Stimulated activated CD4-positive, alpha-beta T cell treated with anti-CD3 and anti-CD28 coated beads, Interleukin-2, amount 100 ng/mL, for 48 hours (primary cell): Measurements from ENCODE around the gene PRF1.
"Not testable (repeated sequence)": the region's sequence is repeated elsewhere in the genome, so short reads cannot be mapped to it uniquely, and the experiment has no call there.

ENCODE experiments used
- DNase-seq, 2 donors: peaks; one replicate each; pipeline ENCODE4 v3.0.0-alpha.2; 2020

PRF1 gene

DNA sequence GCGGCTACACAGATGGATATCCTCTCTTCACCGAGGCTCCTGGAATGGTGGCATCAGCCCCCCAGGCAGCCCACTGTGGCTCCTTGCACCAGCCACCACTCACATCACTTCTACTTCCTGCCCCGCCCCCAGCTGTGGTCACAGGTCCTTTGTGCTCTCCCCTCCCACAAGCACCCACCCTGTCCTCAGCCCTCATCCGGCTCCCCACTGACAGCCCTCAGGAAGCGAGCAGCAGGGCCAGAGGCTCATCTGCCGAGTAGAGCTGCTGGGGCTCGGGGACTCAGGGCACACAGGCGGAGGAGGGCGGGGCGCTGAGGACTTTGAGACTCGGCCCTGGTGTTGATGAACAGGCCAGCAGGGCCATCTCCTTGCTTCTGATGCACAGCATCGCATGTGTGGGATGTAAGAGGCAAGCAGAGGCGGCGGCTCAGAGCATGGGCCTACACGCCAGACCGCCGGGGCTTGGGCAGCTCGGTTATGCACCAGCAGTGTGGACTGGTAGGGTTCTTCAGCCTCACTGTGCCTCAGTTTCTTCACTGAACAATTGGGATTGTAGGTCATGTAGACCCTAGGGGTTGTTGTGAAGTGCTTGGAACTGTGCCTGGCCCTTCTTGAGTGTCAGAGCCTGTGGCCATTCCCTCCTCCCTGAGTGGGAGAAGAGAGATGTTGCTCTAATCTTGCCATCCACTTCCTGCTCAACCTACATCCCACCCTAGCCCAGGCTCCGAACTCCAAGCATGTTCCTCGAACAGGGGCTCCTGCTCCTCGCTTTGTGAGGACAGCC, at the start of gene PRF1:
TSS of gene PRF1 (minus strand) at position 77 of the 784 bp plus-strand sequence. CDS start 1,839 bp downstream, outside the sequence.
- DNase-seq = peak; percentile 42 to 60

DNA sequence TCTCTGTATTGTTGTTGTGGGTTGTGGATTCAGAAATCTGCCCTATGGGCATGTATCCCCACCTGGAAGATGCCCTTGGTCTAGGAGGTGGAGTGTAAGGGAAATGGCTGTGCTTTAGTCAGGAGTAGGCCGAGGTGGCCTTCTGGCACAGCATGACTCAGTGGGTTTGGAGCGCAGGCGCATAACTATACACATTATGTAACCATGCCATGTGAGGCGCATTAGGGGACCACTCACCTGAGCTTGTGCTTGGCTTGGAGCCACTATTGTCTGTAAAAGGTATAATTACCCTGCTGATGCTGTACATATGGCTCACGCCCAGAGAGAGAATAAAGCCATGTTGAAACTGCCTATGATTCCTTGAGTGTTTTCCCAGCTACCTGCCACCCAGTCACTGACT, 49.1 kb upstream of the PRF1 start:
- no peak for DNase-seq

DNA sequence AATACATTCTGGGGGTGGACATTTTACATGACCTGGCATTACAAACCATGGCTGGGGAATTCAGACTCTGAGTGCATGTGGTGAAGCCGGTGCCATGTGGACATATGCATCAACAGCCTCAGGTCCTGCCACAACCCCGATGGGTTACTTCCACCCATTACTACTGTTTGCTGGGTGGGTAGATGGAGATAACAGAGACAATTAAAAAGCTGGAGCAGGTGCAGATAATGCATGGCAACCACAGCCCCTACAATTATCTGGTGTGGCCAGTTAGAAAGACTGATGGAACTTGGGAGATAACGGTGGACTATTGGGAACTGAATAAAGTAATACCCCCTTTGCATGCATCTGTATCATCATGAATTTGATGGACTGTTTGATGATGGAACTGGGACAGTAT, 48.2 kb upstream of the PRF1 start:
- DNase-seq = no peak

DNA sequence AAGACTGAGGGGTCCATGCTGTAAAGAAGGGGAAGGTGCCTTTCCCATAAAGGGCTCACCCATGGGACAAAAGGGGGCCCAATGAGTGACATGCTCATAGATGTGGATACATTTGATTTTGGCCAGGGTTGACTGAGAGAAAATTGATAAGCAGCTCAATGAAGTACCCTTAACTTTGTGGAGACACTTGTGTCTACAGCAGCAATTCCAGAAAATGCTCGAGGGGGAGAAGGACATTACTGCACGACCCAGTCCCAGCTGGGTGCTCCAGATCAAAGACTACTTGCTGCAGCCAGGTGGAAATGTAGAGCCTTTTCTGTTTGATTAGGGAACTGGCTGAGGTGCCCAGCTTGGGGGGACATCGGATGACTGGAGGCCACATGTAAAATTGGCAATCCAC, 47.6 kb upstream of the PRF1 start:
- DNase-seq = no peak

DNA sequence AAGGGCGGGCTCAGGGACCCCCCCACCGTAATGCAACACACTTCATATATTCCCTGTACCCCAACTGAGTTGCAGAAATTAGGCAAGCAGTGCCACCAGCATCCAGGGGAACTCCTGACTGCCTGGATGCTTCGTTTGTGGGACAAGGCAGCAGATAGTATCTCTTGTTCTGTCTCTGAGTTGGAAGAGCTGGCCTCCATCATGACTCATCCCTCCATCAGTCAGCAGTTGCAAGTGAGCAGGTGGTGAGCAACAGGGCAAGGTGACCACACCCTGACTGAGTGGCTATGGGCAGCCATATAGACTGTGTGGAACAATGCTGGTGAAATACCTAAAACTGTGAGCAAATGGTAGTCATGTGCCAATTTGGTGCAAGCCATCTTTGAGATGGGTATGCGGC, 47.0 kb upstream of the PRF1 start:
- no peak for DNase-seq

DNA sequence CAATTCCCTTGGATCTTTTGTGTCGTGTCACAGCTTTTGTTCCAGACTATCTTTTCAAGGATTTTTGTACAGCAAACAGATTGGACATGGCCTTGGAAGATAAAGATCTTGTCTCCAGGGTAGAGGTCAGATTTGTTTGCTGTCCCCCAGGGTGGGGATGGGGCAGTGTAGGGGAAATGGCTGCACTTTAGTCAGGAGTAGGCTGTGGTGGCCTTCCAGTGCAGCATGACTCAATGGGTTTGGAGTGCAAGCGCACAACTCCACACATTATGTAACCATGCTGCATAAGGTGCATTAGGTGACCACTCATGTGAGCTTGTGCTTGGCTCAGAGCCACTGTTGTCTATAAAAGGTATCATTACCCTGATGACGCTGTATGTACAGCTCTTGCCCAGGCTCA, 45.9 kb upstream of the PRF1 start:
- DNase-seq = no peak

DNA sequence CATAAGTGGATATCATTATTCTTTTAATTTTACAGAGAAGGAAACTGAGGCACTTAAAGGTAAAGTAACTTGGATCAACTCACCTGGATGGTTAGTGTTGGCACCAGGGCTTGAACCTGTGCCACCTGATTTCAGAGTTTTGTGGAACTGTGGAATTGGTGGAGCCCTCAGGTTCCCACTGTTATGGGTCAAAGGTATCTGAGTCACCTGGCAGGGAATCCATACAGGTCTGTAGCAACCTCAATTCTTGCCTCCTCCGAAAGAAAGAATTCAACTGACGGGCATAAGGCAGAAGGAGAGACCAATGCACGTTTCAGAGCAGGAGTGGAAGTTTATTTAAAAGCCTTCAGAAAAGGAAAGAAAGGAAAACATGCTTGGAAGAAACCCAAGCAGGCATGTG, 44.5 kb upstream of the PRF1 start:
- DNase-seq = no peak

DNA sequence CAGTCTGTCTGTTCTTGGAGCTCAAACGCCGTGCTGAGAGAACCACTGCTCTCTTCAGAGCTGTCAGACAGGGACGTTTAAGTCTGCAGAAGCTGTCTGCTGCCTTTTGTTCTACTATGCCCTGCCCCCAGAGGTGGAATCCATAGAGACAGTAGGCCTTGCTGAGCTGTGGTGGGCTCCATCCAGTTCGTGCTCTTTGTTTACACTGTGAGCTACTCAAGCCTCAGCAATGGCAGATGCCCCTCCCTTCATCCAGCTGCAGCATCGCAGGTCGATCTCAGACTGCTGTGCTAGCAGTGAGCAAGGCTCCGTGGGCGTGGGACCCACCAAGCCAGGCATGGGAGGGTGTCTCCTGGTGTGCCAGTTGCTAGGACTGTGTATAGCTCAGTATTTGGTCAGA, 42.4 kb upstream of the PRF1 start:
- DNase-seq = not testable (repeated sequence)

DNA sequence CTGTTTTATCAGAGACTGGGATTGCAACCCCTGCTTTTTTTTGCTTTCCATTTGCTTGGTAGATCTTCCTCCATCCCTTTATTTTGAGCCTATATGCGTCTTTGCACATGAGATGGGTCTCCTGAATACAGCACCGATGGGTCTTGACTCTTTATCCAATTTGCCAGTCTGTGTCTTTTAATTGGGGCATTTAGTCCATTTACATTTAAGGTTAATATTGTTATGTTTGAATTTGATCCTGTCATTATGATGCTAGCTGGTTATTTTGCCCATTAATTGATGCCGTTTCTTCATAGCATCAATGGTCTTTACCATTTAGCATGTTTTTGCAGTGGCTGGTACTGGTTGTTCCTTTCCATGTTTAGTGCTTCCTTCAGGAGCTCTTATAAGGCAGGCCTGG, 40.7 kb upstream of the PRF1 start:
- DNase-seq = not testable (repeated sequence)

DNA sequence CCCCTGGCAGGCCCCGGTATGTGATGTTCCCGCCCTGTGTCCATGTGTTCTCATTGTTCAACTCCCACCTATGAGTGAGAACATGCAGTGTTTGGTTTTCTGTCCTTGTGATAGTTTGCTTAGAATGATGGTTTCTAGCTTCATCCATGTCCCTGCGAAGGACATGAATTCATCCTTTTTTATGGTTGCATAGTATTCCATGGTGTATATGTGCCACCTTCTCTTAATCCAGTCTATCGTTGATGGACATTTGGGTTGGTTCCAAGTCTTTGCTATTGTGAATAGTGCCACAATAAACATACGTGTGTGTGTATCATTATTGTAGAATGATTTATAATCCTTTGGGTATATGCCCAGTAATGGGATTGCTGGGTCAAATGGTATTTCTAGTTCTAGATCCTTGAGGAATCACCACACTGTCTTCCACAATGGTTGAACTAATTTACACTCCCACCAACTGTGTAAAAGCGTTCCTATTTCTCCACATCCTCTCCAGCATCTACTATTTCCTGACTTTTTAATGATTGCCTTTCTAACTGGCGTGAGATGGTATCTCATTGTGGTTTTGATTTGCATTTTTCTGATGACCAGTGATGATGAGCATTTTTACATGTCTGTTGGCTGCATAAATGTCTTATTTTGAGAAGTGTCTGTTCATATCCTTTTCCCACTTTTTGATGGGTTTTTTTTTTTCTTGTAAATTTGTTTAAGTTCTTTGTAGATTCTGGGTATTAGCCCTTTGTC, 37.3 kb upstream of the PRF1 start:
- not testable (repeated sequence) for DNase-seq

DNA sequence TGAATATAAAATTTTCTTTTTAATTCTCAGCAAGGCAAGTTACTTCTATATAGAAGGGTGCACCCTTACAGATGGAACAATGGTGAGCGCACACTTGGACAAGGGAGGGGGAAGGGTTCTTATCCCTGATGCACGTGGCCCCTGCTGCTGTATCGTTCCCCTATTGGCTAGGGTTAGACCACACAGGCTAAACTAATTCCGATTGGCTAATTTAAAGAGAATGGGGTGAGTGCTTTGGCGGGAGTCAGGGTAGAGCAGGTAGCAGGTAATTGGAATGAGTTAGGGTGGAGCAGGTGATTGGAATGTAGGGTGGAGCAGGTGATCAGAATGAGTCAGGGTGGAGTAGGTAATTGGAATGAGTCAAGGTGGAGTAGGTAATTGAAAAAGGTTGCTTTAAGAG, 32.0 kb upstream of the PRF1 start:
- DNase-seq = not testable (repeated sequence)

DNA sequence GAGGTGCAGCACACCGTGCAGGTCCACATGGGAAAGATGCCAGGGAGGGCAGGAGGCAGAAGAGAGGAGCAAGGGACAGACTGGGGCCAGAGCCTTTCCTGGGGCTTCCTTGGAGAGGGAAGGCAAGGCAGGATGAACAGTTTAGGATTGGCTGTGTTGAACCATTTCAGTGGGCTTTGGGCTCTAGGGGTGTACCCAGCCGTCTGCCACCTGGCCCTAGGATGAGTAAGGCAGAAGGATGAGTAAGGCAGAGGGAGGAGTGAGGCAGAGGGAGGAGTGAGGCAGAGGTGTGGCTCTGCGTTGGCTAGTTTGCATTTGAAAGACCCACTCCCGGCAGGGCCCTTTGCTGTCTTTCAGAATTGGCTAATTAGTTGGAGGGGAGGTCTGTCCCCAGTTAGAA, 31.5 kb upstream of the PRF1 start:
- no peak for DNase-seq

DNA sequence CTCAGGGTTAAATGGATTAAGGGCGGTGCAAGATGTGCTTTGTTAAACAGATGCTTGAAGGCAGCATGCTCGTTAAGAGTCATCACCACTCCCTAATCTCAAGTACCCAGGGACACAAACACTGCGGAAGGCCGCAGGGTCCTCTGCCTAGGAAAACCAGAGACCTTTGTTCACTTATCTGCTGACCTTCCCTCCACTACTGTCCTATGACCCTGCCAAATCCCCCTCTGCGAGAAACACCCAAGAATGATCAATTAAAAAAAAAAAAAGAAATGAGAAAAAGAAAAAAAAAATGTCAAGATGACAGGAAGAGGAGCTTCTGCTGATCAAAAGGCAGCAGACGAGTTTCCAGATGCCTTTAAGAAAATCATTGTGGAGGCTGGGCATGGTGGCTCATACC, 29.2 kb upstream of the PRF1 start:
- DNase-seq = not testable (repeated sequence)

DNA sequence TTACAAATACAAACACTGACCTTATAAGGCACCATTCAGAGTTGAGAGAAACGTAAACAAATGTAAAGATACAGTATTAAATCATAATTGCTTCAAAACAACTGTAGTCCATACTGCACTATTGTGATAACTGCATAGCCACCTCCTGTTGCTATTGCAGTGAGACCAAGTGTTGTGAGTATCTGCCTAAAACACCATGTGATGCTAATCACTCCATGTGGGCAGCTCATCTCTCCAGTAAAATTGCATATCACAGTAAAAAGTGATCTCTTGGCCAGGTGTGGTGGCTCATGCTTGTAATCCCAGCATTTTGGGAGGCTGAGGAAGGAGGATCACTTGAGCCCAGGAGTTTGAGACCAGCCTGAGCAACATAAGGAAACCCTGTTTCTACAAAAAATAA, 26.8 kb upstream of the PRF1 start:
- no peak for DNase-seq

DNA sequence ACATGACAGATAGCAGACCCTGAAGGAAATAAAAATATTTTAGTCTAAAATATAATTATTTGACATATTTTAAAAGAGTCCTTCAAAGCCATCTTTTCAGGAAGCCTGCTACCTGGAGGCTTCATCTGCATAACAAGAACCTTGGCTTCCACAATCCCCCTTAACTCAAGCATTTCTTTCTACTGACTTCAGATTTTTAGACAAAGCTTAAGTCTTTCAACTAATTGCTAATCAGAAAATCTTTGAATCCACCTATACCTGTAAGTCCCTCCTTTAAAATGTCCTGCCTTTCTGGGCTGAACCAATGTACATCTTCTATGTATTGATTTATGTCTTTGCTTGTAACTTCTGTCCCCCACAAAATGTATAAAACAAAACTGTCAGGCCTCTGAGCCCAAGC, 23.5 kb upstream of the PRF1 start:
- no peak for DNase-seq

DNA sequence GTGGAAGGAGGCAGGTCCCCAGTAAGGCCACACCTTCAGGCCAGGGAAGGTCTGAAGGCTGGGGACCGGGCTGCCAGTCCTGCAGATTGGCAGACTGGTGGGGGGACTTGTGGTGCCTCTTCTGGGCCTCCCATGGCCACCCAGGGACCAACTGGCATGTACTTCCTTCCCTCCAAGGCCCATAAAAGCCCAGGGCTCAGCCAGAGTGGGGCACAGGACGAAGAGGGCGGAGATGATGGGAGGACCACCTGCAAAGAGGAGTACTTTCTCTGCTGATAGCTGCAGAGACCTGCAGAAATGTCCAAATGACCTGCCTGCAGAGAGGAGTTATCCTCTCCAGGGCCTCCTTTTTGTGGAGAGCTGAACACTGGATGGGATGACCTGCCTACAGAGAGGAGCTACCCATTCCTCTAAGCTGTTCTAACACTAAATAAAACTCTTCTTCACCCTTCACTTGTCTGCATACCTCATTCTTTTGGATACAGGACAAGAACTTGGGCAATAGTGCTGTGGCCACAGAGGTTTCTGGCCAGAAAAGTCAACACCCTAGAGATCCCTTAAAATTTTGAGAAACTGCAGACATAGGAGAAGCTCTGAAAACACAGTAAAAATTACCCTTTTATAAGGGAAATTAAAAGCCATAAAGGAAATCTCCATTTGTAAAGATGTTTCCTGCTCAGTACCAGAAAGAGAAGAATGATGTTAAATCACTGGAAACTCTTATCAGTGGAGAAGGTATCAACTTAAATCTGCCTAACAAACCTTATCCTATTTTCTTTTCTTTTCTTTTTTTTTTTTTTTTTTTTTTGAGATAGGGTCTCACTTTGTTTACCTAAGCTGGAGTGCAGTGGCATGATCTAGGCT, 20.7 kb upstream of the PRF1 start:
- DNase-seq = no peak

DNA sequence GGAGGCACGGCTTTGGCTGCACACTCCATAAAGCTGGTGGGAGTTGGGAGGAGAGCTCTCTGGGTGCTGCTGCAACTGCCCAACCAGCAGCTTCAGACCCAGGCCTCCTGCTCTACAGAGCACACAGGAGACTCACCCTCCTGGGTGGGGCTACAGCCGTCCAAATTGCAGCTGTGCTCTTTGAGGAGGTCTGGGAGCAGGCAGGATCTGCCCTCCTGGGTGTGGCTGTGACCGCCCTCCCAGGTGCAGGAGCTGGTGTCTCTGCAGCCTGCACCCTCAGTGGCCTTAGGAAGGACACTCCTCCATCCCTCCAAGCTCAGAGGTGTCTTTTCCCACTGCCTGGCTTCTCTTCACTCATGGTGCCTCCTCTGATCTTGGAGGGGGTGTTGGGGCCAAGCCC, 20.0 kb upstream of the PRF1 start:
- no peak for DNase-seq

DNA sequence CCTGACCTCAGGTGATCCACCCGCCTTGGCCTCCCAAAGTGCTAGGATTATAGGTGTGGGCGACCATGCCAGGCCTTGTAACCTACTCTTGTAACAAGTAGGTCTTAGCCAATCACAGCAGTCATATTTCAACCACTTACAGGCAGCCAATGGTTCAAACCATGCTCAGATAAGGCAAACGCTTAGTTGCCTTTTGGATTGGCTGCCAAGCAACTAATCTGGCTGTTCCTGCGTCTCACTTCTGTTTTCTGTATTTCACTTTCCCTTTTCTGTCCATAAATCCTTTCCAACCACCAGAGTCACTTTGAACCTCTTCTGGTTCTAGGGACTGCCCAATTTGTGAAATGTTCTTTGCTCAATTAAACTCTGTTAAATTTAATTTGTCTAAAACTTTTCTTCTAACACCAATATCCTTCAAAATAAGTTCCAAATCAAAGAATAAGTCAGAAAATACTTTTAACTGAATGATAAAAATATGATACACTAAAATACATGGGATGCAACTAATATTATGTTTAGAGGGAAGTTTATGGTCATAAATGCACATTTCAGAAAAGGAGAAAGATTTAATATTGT, 19.1 kb upstream of the PRF1 start:
- DNase-seq = no peak

DNA sequence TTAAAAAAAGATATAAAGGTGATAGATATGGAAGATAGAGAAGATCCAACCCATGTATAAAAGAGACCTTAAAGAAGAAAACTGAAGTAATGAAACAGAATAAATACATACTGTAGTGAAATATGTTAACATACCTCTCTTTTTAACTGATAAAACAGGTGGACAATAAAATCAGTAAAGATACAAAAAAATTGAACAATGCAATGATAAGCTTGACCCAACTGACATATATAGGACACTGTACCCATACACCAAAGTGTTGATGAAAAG, 17.4 kb upstream of the PRF1 start:
- DNase-seq = no peak

DNA sequence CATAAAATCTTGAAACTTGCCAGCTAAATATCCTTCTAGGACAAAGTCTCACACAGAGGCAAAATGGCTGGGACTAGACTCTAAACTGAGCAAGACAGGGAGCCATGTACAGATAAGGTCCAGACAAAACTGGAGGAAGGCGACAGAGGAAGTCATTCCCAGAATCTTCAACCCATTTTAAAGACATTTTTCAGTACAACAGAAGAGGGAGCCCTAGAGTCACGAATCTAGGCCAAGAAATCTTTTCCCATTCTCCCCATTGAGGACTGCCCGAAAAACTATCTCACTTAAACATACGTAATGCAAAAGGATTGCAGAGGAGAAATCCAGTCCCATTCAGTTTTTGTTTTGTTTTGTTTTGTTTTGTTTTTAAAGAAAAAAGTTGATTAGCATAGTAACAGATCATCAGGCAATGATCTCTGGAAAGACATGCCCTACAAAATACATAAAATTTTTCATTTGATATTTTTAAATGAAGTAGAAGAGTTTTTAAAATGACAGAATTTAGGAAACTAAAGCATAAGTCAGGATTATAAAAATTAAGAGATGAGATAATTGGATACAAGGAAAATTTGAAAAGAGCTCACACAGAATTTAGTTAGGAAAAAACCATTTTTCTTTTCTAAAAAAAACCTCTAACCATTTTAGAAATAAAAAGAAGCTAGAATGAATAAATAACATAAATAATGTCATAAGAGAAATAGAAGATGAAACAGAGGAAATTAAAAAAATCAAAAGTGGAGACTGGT, 16.9 kb upstream of the PRF1 start:
- no peak for DNase-seq

DNA sequence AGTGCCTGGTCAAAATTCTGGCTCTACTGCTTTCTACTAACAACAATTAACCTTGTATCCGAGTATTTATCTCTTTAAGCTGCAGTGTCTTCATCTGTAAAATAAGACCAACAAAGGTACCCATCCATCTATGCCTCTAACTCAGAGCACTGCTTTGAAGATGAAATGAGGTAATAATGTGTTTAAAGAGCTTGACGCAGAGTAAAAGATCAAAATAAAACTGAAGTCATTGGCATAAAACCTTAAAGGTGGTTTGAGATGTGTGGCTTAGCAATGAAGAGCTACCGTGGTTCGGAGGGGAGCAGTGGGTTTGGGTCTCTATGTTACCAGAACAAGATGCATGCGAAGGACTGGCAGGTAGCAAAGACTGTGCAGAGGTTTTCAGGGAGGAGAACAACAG, 16.1 kb upstream of the PRF1 start:
- no peak for DNase-seq

DNA sequence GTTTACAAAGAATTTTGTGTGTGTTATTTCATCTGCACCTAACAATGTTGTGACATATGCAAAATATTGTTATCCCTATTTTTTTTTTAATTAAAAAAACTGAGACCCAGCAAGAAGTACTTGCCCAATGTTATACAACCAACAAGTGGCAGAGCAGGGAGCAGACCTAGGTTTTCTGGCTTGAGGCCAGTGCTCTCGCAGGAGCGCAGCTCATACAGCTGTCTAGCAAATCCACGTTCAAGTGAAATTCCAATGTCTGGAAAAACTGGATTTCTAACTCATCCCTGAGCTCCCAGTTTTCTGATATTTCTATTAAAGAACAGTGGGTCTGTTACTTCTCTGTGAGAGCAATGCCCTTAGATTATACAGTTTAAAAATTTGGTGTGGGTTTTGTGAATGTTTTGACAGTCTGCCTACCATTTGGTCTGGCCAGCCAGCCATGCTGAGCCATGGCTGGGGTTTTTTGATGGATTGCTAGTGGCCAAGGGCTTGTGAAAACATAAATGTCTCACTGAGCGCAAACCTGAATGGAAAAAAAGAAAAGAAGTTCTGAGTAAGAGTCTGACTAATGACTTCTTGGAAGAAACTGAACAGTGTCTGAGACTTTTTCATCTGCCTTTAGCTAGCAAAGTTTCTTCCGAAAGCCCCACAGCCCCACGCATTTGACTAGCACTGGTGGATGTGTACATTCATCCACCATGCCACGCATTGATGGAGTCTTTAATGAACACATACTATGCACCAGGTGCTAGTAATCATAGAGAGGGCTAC, 15.4 kb upstream of the PRF1 start:
- DNase-seq = no peak
